ENCODE results near the gene USP3. TPM values are rescaled to one million over a fixed set of nuclear protein-coding genes. Genes with fewer than 3 reads are reported as not detected.

Gene USP3
- total and polyA plus RNA-seq, 2 of the 13 experiments (the other 11 are each of a cell fraction or from before 2014, with no cell fraction given) = 14.3 to 61.2 TPM

GRCh38 chr15:63600001-63600615, 95.7 kb downstream of the USP3 start (continued):
- TF ChIP-seq TCF12 (IDR thresholded peaks at IDR 0.05) (no peak), TCF12 (CRISPR knock-in tag; IDR thresholded peaks at IDR 0.05) (0 out of 2 replicates have a peak, but pooled peaks have one; percentile 6), ZNF468 (CRISPR knock-in tag; IDR thresholded peaks at IDR 0.05) (no peak), NFIC (IDR thresholded peaks at IDR 0.05; ENCODE audit: low read length) (no peak), PHF20 (CRISPR knock-in tag; IDR thresholded peaks at IDR 0.05) (0 out of 2 replicates have a peak, but pooled peaks have one; percentile 7), ZNF710 (CRISPR knock-in tag; IDR thresholded peaks at IDR 0.05; ENCODE audit: borderline replicate concordance) (0 out of 2 replicates have a peak, but pooled peaks have one; percentile 19), BATF2 (CRISPR knock-in tag; IDR thresholded peaks at IDR 0.05) (peak; percentile 46; the same call in 1 of the 2 replicates), GMEB2 (CRISPR knock-in tag; IDR thresholded peaks at IDR 0.05; ENCODE audit: low read depth) (no peak), SETDB1 (CRISPR knock-in tag; IDR thresholded peaks at IDR 0.05; ENCODE audit: borderline replicate concordance) (no peak), ZNF780A (CRISPR knock-in tag; IDR thresholded peaks at IDR 0.05) (0 out of 2 replicates have a peak, but pooled peaks have one; percentile 46), MTF1 (CRISPR knock-in tag; IDR thresholded peaks at IDR 0.05) (no peak), ZNF280D (CRISPR knock-in tag; IDR thresholded peaks at IDR 0.05) (no peak), SSRP1 (CRISPR knock-in tag; IDR thresholded peaks at IDR 0.05) (peak; percentile 76; the same call in 1 of the 2 replicates), ZNF674 (CRISPR knock-in tag; IDR thresholded peaks at IDR 0.05; ENCODE audit: low read depth) (peak; percentile 31; the same call in 1 of the 2 replicates), BRF2 (CRISPR knock-in tag; IDR thresholded peaks at IDR 0.05) (0 out of 2 replicates have a peak, but pooled peaks have one; percentile 53), NFE2 (CRISPR knock-in tag; IDR thresholded peaks at IDR 0.05) (no peak), TRIM24 (CRISPR knock-in tag; IDR thresholded peaks at IDR 0.05) (no peak), IKZF4 (CRISPR knock-in tag; IDR thresholded peaks at IDR 0.05; ENCODE audit: borderline replicate concordance, low read depth, not compliant biosample characterization) (no peak), SRSF9 (IDR thresholded peaks at IDR 0.05; ENCODE audit: borderline replicate concordance, insufficient read depth, low read depth, low read length, poor library complexity, severe bottlenecking) (no peak), SMAD3 (CRISPR knock-in tag; IDR thresholded peaks at IDR 0.05) (no peak), EED (CRISPR knock-in tag; IDR thresholded peaks at IDR 0.05) (peak; percentile 59; the same call in 1 of the 2 replicates)

All from HepG2 (cell line).